GM12874 (cell line): ENCODE data around the gene GNG12.

ENCODE experiments used
- TF ChIP-seq, protein P1 (sequence below): IDR thresholded peaks from 2 replicates; pipeline ENCODE4 v1.5.1; 2011; ENCODE audit warnings: low read depth, mild to moderate bottlenecking, control low read depth, low read length, moderate library complexity; ENCODE audit not compliant: insufficient read depth

GNG12 gene

DNA sequence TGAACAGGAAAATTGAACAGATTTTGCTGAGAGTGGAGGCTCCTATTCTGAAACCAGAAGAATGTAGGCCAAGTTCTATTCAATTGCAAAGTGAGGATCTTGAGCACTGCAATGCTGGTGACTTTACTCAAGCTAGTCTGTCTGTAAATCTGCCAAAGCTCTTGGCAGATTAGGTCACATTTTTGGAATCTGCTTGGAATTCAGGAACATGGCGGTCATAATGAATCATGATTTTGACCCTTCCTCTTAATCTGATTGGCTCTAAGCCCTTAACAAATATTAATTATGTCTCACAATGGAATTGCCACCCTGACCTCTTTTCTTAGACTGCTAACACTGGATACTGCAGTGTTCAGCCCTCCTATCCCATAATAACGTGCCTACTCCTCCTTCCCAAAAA, 7.2 kb upstream of the GNG12 start:
- TF ChIP-seq, protein P1, sequence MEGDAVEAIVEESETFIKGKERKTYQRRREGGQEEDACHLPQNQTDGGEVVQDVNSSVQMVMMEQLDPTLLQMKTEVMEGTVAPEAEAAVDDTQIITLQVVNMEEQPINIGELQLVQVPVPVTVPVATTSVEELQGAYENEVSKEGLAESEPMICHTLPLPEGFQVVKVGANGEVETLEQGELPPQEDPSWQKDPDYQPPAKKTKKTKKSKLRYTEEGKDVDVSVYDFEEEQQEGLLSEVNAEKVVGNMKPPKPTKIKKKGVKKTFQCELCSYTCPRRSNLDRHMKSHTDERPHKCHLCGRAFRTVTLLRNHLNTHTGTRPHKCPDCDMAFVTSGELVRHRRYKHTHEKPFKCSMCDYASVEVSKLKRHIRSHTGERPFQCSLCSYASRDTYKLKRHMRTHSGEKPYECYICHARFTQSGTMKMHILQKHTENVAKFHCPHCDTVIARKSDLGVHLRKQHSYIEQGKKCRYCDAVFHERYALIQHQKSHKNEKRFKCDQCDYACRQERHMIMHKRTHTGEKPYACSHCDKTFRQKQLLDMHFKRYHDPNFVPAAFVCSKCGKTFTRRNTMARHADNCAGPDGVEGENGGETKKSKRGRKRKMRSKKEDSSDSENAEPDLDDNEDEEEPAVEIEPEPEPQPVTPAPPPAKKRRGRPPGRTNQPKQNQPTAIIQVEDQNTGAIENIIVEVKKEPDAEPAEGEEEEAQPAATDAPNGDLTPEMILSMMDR: no peak

DNA sequence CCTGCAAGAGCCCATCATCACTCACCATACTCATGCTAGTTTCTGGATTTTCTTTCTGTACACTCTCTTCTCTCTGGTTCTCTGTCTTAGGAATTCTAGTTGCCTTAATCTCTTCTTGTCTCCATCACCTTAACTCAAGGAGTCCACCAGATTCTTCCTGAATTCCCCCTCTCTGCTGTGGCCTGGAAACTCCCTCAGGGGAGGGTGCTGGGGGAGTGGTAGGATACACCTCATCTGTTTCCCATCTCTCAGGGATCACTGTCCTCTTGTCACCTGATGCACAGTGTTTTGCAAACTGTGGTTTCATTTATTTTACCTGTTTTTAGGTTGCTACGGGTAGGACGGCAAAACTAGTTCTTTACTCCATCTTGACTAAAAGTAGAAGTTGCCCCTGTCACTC, 6.6 kb upstream of the GNG12 start:
- TF ChIP-seq, protein P1: no peak

DNA sequence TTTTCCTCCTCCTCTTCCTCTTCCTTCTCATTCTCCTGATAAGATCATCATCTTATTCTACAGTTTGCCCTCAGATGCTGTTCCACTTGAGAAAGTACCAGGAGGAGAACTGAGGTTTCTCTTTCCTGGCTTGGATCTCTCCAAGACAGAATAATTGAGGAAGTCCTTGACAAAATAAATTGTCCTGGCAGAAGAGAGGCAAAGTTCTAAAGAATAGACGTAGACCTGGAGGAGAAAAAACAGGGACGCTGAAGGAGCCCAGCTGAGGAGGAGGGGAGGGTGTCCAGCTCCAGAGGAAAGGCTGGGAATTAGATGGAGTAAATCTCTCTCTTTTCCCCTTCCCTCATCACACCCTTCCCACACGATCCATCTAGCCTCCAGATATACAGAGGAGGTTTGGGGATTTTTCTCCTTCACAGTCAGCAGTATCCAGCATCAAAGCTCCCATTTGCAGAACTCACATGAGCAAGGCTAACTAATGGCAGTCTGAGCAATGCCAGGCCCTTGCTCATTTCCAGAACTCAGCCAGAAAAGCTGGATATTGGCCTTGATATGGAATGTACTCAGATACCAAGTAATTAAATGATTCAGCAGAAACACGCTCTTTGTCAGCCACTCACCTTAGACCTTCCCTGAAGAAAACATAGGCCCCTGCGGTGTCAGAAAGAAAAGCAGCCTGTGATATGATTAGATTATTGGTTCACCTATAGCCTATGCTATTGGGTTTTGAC, 5.1 kb upstream of the GNG12 start:
- TF ChIP-seq, protein P1: no peak

DNA sequence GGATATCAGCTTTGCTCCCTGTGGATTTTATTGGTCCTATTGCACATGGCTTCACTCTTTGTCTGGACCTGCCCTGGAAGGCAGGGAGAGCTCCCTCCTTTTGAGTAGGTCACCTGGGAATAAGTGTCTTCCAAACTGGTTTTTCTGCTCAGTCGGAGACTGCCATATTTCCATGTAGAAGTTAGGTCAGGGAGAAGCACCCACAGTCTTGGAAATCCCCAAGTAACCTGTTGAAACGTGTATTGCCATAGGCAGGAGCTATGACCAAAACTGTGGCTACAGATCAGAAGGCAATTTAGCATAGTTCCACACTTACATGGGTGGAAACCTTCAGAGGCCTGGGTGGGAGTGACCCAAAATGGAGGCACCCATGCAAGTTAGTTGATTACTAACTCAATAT, 3.5 kb upstream of the GNG12 start:
- TF ChIP-seq, protein P1: no peak

DNA sequence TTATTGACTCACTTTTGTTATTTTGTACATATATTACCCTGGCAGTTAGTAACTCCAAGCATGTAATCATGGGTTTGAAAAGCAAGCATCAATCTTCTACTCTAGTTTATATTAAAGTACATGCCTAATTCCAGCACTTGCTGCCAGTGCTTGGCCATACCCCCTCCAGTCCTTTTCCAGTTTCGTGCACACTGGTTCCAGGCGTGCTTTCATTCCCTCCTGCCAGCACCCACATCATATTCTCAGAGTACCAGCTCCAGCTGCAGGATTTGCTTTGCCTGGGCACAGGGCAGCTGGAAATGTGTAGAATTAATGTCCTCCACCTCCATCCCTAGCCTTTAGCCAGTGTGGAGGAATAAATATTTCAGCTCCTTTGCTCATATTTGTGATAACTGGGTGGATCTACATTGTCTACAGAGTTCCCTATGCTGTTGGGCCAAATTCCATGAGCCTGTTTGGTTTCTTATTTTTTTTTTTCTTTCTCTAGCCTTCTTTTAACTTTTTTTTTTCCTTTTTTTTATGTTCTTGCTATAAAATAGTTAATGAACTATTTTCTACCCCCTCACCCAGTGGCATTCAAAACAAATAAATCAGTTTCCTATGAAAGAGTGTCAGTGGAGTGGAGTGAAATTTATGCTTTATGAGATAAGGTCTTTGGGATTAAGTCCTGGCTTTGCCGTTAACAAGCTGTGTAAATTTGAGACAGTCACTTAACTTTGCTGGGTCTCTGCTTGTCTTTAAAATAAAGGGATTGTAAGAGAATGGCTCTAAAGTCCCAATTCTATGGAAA, 2.6 kb upstream of the GNG12 start:
- TF ChIP-seq, protein P1: no peak

DNA sequence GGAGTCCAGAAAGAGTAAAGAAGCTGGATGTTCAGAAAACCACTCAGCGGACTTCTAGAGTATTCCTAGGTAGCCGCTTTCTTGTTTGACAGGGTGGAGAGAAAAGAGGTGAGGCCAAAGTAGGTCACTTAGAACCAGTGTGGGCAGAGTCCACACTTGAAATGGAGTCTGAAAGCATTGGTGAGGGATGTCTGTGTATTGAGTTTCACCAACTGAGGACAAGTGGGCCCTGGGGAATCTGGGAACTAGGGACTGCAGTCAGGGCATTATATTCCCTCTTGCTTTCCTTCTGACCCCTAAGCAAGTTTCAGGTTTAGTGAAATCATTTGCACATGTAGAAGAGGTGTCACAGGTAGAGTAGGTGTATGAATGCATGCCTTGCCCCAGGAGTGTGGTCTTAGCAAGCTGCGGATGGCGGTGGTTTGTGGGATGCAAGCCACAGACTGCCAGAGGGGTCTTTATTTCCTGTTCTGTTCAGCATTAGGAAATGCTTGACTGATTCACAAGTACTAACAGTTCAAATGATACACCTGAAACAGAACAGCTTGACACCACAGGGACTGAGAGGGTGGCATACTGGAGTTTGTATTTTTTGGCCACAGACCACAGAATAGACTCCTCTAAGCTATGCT, 1.1 kb upstream of the GNG12 start:
- TF ChIP-seq, protein P1: no peak

DNA sequence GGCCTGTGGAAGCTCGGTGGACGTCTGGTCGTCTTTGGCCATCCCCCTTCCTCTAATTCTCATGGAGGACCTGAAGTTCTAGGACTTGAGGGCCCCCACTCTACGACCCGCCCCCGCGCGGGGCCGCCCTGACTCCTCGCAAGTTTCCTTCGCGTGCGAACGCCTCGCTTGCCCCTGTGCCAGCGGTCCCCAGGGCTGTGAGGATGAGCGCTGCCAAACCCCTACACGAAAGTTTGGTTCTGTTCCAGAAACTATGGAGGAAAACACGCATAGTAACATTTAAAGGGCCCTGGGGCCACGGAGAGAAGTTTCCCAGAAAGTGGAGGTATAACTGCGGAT, 304 bp upstream of the GNG12 start:
- TF ChIP-seq, protein P1: no peak
